K562 (cell line): ENCODE measurements around the gene NKG7. TPM values are rescaled to one million over a fixed set of nuclear protein-coding genes. Genes with fewer than 3 reads are reported as not detected.
A peak's percentile ranks its signal among the peaks of the same experiment; 100 is the strongest.

ENCODE experiments used
- ATAC-seq: fragments of 200-7000 bp; cut with Tn5 transposase; 3 replicates; pipeline ENCODE4 v1.9.1; 2020; ENCODE audit warnings: moderate library complexity
- BruUV-seq: library from RNA; stranded (reverse); fragments of 400-500 nt; replicated peaks from 2 replicates; lab custom pipeline; 2021; lab: Mats Ljungman, UMichigan
- CTCF ChIA-PET: fragments of 300-600 bp; formaldehyde crosslinking; extraction: SDS; loops from one replicate; lab custom pipeline; 2021; ENCODE audit warnings: low intra/inter-chr PET ratio; lab: Yijun Ruan, JAX
- POLR2A ChIA-PET: fragments of 300-600, 350-650 bp; sonication (Branson Sonifier 250); formaldehyde crosslinking; extraction: SDS; loops from one replicate; lab custom pipeline; 2021; ENCODE audit warnings: antibody characterized with exemption, inconsistent platforms; lab: Yijun Ruan, JAX
- DNase-seq, 4 experiments: peaks; one replicate each; pipeline versions ENCODE4 v3.0.0 to v3.0.0-alpha.2; 2011 to 2018; ENCODE audit warnings: low spot score in 3 of 4, mixed read lengths in 3 of 4; ENCODE audit errors: extremely low read depth in 1 of 4
- FAIRE-seq: peaks from 2 replicates; lab custom pipeline; 2011; peaks lifted over from hg19 to GRCh38; lab: Jason Lieb, UNC
- H2AFZ ChIP-seq: 2 replicates; pipeline ENCODE4 v1.6.0; 2011; ENCODE audit warnings: low read depth, low read length, control low read depth, inconsistent platforms
- H3K27ac ChIP-seq: fragments of 200-600 bp; 3 replicates; pipeline ENCODE4 v1.8.0; 2011; ENCODE audit warnings: low read depth, mild to moderate bottlenecking, control low read depth, inconsistent platforms, low read length, moderate library complexity, mixed read lengths; ENCODE audit errors: extremely low read depth
- H3K27me3 ChIP-seq, 2 experiments: fragments of 300-600 bp in 1 of 2; 2 replicates in 1 of 2; 3 replicates in 1 of 2; pipeline versions ENCODE4 v1.6.0 to v1.8.0; 2011; ENCODE audit warnings: inconsistent platforms in 2 of 2, low read length in 2 of 2, mild to moderate bottlenecking in 1 of 2, mixed read lengths in 1 of 2, moderate library complexity in 1 of 2; ENCODE audit not compliant: control insufficient read depth in 2 of 2, insufficient read depth in 2 of 2
- H3K36me3 ChIP-seq: fragments of 300-600 bp; 3 replicates; pipeline ENCODE4 v1.8.0; 2011; ENCODE audit warnings: mild to moderate bottlenecking, low read length, inconsistent platforms; ENCODE audit not compliant: control insufficient read depth, insufficient read depth
- H3K4me1 ChIP-seq, 2 experiments: fragments of 200-600 bp in 1 of 2; replicated peaks in 1 of 2; 2 replicates in 1 of 2; 3 replicates in 1 of 2; pipeline versions ENCODE4 v1.5.1 to v1.8.0; 2011; ENCODE audit warnings: inconsistent platforms in 2 of 2, low read length in 2 of 2, mild to moderate bottlenecking in 1 of 2, mixed read lengths in 1 of 2, moderate library complexity in 1 of 2; ENCODE audit not compliant: control insufficient read depth in 2 of 2, insufficient read depth in 2 of 2
- H3K4me2 ChIP-seq: 2 replicates; pipeline ENCODE4 v1.6.1; 2011; ENCODE audit warnings: low read length, control low read depth, inconsistent platforms, mixed read lengths; ENCODE audit not compliant: insufficient read depth
- H3K4me3 ChIP-seq: fragments of 200-600 bp; sonication (generic), shearing (Covaris generic); 2 replicates; pipeline ENCODE4 v1.5.1; 2016; ENCODE audit warnings: control low read depth, inconsistent platforms
- H3K79me2 ChIP-seq: fragments of 200-600 bp; 3 replicates; pipeline ENCODE4 v1.8.0; 2011; ENCODE audit warnings: low read length, inconsistent platforms; ENCODE audit not compliant: control insufficient read depth, insufficient read depth
- H3K9ac ChIP-seq, 2 experiments: 2 replicates each; pipeline versions ENCODE4 v1.6.0 to v1.6.1; 2011; ENCODE audit warnings: low read depth in 2 of 2, low read length in 2 of 2, control low read depth in 1 of 2, inconsistent platforms in 1 of 2, mild to moderate bottlenecking in 1 of 2, mixed read lengths in 1 of 2; ENCODE audit not compliant: insufficient read depth in 1 of 2
- H3K9me1 ChIP-seq: one replicate; pipeline ENCODE4 v1.6.0; 2011; ENCODE audit warnings: inconsistent platforms, mild to moderate bottlenecking, low read length, moderate library complexity; ENCODE audit not compliant: control insufficient read depth, insufficient read depth
- H3K9me3 ChIP-seq: replicated peaks from 2 replicates; pipeline ENCODE4 v1.5.1; 2011; ENCODE audit warnings: low read depth, low read length, inconsistent platforms; ENCODE audit not compliant: control insufficient read depth, insufficient read depth
- H4K20me1 ChIP-seq: replicated peaks from 2 replicates; pipeline ENCODE4 v1.6.1; 2011; ENCODE audit warnings: low read length, inconsistent platforms, mixed read lengths; ENCODE audit not compliant: control insufficient read depth, insufficient read depth
- RBFOX2 ChIP-seq: fragments of 200-400 bp; formaldehyde crosslinking; IDR thresholded peaks from 2 replicates; pipeline ENCODE4 v1.6.1; 2017; ENCODE audit warnings: low read depth, mild to moderate bottlenecking, low read length, moderate library complexity
- SMAD3 ChIP-seq: fragments of 450-650 bp; formaldehyde crosslinking; conservative IDR thresholded peaks from 2 replicates; pipeline ENCODE4 v1.4.0; 2020; ENCODE audit warnings: mild to moderate bottlenecking
- WGBS: fragments of 100-300 bp; shearing (Covaris generic); methylation state at CpG from one replicate; pipeline ENCODE4 v1.1.6; 2016; ENCODE audit warnings: low coverage, mixed read lengths; ENCODE audit not compliant: insufficient coverage; ENCODE audit errors: missing lambda C conversion rate; 5-methylcytosine and 5-hydroxymethylcytosine counted together
- in situ Hi-C: fragments of 300-500 bp; cut with MboI; formaldehyde crosslinking; loops from 4 replicates; pipeline ENCODE4 v1.15.0; 2018; ENCODE audit warnings: inconsistent platforms, mixed read lengths
- intact Hi-C: fragments of 100-400 bp; cut with micrococcal nuclease; formaldehyde crosslinking; loops from 2 replicates; pipeline ENCODE4 v1.14.2; 2022
- polyA plus RNA-seq, 8 experiments: library from polyadenylated mRNA; depleted of rRNA in 4 of 8; stranded (reverse) in 5 of 8; unstranded in 3 of 8; fragments of >200 nt; fragmentation: Nextera tagmentation in 2 of 8; fragmentation: Illumina TruSeq in 1 of 8; extraction: Ambion mirVana in 2 of 8; extraction: Trizol in 1 of 8; gene quantifications; 2 replicates each; pipeline versions ENCODE4 v1.2.1 to v1.2.3, GENCODE V29; 2011 to 2014; ENCODE audit warnings: inconsistent platforms in 1 of 8, missing spikeins in 1 of 8
- total RNA-seq, 7 experiments: library from RNA; depleted of rRNA in 6 of 7; stranded (reverse); fragments of >200 nt in 6 of 7; fragmentation: Illumina TruSeq in 2 of 7; extraction: Trizol in 2 of 7; gene quantifications; 2 replicates each; pipeline versions ENCODE4 v1.2.1 to v1.2.3, GENCODE V29; 2011 to 2021; ENCODE audit warnings: low replicate concordance in 1 of 7
- TF ChIP-seq, protein P1 (sequence below): sonication (generic); formaldehyde crosslinking; IDR thresholded peaks from 2 replicates; pipeline ENCODE4 v1.9.0; 2022; ENCODE audit warnings: mild to moderate bottlenecking, missing genetic modification reagents

Gene NKG7
- total and polyA plus RNA-seq, 9 of the 15 experiments (the other 6 are each of a cell fraction or from before 2014, with no cell fraction given) = 0.30 to 0.70 (median 0.51) TPM; not detected in 2

DNA sequence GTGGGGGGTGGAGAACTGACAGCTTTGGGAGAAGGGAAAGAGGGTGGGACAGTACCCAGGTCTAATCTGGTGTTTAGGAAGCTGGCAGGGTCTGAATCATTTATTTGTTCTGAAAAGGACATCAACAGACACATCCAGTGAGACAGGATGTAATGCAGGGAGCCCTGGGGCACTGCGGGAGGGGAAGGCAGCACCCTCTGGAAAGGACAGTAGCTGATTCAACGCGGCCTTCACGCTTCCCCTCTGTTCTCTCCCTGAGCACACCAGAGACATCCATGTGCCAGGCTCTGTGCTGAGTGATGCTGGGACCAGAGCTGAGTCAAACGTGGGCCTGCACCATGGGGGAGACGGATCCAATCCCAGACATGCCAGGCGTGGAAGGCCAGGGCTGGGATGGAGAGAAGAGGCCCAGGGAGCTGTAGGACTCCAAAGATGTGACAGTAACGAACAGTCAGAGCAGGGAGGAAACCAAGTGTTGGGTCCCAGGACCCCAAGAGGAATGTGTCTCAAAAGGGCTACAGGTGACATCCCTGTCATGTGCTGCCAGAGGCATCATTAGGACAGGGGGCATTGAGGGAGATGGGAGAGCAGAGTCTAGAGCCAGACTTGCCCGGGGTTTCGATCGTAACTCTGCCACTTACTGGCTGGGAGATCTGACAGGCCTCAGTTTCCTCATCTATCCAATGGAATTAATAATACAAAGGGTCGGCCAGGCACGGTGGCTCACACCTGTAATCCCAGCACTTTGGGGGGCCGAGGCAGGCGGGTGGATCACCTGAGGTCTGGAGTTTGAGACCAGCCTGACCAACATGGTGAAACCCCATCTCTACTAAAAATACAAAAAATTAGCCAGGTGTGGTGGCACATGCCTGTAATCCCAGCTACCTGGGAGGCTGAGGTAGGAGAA, 8.0 kb downstream of the NKG7 start (continued):
- TF ChIP-seq, protein P1, sequence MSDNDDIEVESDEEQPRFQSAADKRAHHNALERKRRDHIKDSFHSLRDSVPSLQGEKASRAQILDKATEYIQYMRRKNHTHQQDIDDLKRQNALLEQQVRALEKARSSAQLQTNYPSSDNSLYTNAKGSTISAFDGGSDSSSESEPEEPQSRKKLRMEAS (CRISPR knock-in tag) = 0 out of 2 replicates have a peak, but pooled peaks have one; percentile 17

DNA sequence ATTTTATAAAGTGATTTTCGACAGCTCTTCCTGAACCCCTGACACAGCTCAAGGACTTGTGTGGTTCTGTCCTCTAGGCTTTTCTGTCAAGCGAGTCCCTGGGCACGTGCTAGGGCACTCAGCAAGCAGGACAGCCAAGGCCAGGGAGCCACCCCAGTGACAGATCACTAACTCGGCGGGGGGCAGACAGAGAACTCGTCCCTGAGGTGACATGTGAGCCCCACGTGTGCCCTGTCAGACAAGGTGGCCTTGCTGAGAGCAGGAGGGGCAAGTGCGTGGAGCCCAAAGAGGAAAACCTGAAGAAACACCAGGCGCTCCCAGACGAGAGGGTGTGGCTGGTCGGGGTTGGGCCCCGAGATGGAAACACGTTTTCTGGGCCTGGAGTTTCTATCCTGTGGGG, 11.2 kb downstream of the NKG7 start:
- peaks cover 39% of the 10 kb centered on the region for H3K79me2 ChIP-seq
- H3K36me3 ChIP-seq = peaks cover 5% of the 10 kb centered on the region; the same call in 2 of the 3 replicates
- WGBS = 75% methylated on average over 13 of the region's 13 CpGs
- H3K27ac ChIP-seq = no peak overlapping the region
- no peak overlapping the region for H3K4me2 ChIP-seq
- TF ChIP-seq SMAD3 (CRISPR knock-in tag) (no peak), RBFOX2 (peak; percentile 21; the same call in 1 of the 2 replicates)
- no peaks in the 10 kb centered on the region for H4K20me1 ChIP-seq
- H3K9ac ChIP-seq = no peak overlapping the region
- H3K9me3 ChIP-seq = no peaks in the 10 kb centered on the region
- no peak overlapping the region for H3K4me3 ChIP-seq
- in situ Hi-C loops (no loop called here), intact Hi-C loops (no loop called here)
- H2AFZ ChIP-seq = no peak overlapping the region
- FAIRE-seq (no peak), ATAC-seq (no peak), DNase-seq (no peak)
- peaks cover 21 to 32% of the 10 kb centered on the region in 2 experiments for H3K4me1 ChIP-seq
- CTCF ChIA-PET = no interaction called here
- H3K9me1 ChIP-seq = no peaks in the 10 kb centered on the region
- BruUV-seq = no TSS peak
- no peaks in the 10 kb centered on the region for H3K27me3 ChIP-seq
- POLR2A ChIA-PET = interaction anchor here (2.5 kb wide), 1 partner anchor 10 kb away, joined by 10 read pairs; no protein-coding TSS in a partner anchor
